Measurements from ENCODE around the gene PNPO. TPM values are rescaled to one million over a fixed set of nuclear protein-coding genes. Genes with fewer than 3 reads are reported as not detected.

Gene PNPO
- total and polyA plus RNA-seq, 2 of the 4 experiments (the other 2 are of a cell fraction), result 13.9 to 34.1 TPM

GRCh38 chr17:47952171-47953021 lies 11.0 kb downstream of the PNPO start:
- no TSS peak for BruUV-seq (replicated peaks)
- dilution Hi-C loops (cut with HindIII; ENCODE audit: low sequenced_read_pairs, unreplicated experiment) (no loop called here), in situ Hi-C loops (cut with MboI; ENCODE audit: low sequenced_read_pairs) (no loop called here), intact Hi-C loops (cut with micrococcal nuclease) (no loop called here)
- H3K23ac ChIP-seq (ENCODE audit: low read depth, low read length), result no peak overlapping the region
- no peak overlapping the region for H3K9ac ChIP-seq (ENCODE audit: low read depth, low read length)
- no peaks in the 10 kb centered on the region for H3K36me3 ChIP-seq (ENCODE audit: control insufficient read depth, insufficient read depth, low read length)
- H3K18ac ChIP-seq (ENCODE audit: low read depth, low read length), result no peak overlapping the region
- no peak overlapping the region for H3K56ac ChIP-seq (ENCODE audit: extremely low read depth, insufficient read depth, low read length)
- ATAC-seq (ENCODE audit: low read depth) (no peak), DNase-seq (no peak)
- H3K4me3 ChIP-seq (ENCODE audit: insufficient read depth, low read depth, low read length), result no peak overlapping the region
- no peaks in the 10 kb centered on the region for H3K9me3 ChIP-seq (ENCODE audit: control insufficient read depth, insufficient read depth, low read length)
- H3K27ac ChIP-seq (ENCODE audit: insufficient read depth, low read length), result no peak overlapping the region
- no peaks in the 10 kb centered on the region for H4K20me1 ChIP-seq (ENCODE audit: insufficient read depth, low read length)
- peak overlapping the region; percentile 11 for H2AK9ac ChIP-seq (replicated peaks; ENCODE audit: low read depth, low read length, poor library complexity)
- no peaks in the 10 kb centered on the region for H3K9me1 ChIP-seq (ENCODE audit: insufficient read depth, low read length)
- H3K14ac ChIP-seq (replicated peaks; ENCODE audit: low read depth, low read length), result no peak overlapping the region
- no peak overlapping the region for H2AK5ac ChIP-seq (ENCODE audit: low read depth, low read length)
- H2BK5ac ChIP-seq (ENCODE audit: low read depth, low read length, poor library complexity, severe bottlenecking), result no peak overlapping the region
- TF ChIP-seq MAFK (IDR thresholded peaks at IDR 0.05; ENCODE audit: low read depth, low read length) (no peak), ELK1 (IDR thresholded peaks at IDR 0.05; ENCODE audit: borderline replicate concordance, low read depth, low read length) (no peak), RFX5 (IDR thresholded peaks at IDR 0.05; ENCODE audit: low read depth, low read length) (no peak), CEBPB (IDR thresholded peaks at IDR 0.05; ENCODE audit: low read depth, low read length) (no peak), MXI1 (IDR thresholded peaks at IDR 0.05; ENCODE audit: borderline replicate concordance, low read depth, low read length) (no peak), BHLHE40 (IDR thresholded peaks at IDR 0.05; ENCODE audit: low read depth, low read length) (no peak), USF2 (IDR thresholded peaks at IDR 0.05; ENCODE audit: low read depth, low read length) (no peak), SMC3 (IDR thresholded peaks at IDR 0.05; ENCODE audit: low read depth, low read length) (no peak), FOS (IDR thresholded peaks at IDR 0.05; ENCODE audit: low read depth, low read length) (no peak), RAD21 (IDR thresholded peaks at IDR 0.05; ENCODE audit: low read length) (no peak), MAZ (IDR thresholded peaks at IDR 0.05; ENCODE audit: borderline replicate concordance, low read depth, low read length) (no peak)
- H2AFZ ChIP-seq (replicated peaks; ENCODE audit: low read length, poor library complexity), result peak overlapping the region; percentile 37
- POLR2A ChIA-PET (ENCODE audit: unreplicated experiment), result no interaction called here
- peaks cover 0 to 5% of the 10 kb centered on the region in 2 experiments; a peak in 1 of 4 replicates for H3K79me1 ChIP-seq (ENCODE audit: low read depth in 1 of 2, low read length in 2 of 2)
- no peak overlapping the region for H4K8ac ChIP-seq (ENCODE audit: low read depth in 2 of 2, low read length in 2 of 2)
- no peak overlapping the region for H2BK120ac ChIP-seq (ENCODE audit: low read depth, low read length)
- no peak overlapping the region for H3K4ac ChIP-seq (ENCODE audit: low read depth, low read length)
- WGBS, 2 experiments (ENCODE audit: extremely low coverage in 2 of 2, insufficient read length in 1 of 2), result 62% methylated on average over 4 of the region's 12 CpGs; no CpG with 5 or more reads in 1 of the 2 experiments
- H2BK20ac ChIP-seq (ENCODE audit: low read depth, low read length), result no peak overlapping the region
- H3K4me1 ChIP-seq (ENCODE audit: control insufficient read depth, insufficient read depth, low read length), result peaks cover 8% of the 10 kb centered on the region
- no peak overlapping the region for H2BK15ac ChIP-seq (ENCODE audit: low read depth, low read length)
- H4K5ac ChIP-seq (ENCODE audit: low read depth, low read length), result no peak overlapping the region
- CTCF ChIA-PET, result interaction anchor here (0.9 to 1.3 kb wide), 2 partner anchors 18 to 66 kb away, joined by 3 to 4 read pairs; partner anchors contain the start of gene CDK5RAP3
- H4K91ac ChIP-seq (ENCODE audit: insufficient read depth, low read depth, low read length), result no peak overlapping the region
- H3K27me3 ChIP-seq (ENCODE audit: control insufficient read depth, insufficient read depth, low read length), result no peaks in the 10 kb centered on the region; the same call in 1 of the 2 replicates
- H3K4me2 ChIP-seq (ENCODE audit: low read depth, low read length), result no peak overlapping the region
